ENCODE measurements around the gene MCM9. TPM values are rescaled to one million over a fixed set of nuclear protein-coding genes. Genes with fewer than 3 reads are reported as not detected.

MCM9 gene
- 10 to 100 TPM in 1 of 4 donors, 1 to 10 TPM in 3; 3.1 to 18.9 (median 4.4) TPM for polyA plus RNA-seq
- long read RNA-seq, donor 1, partial matches to known transcripts = 0 of 1 reads
- long read RNA-seq, donor 1, other reads (novel, unspliced or antisense) = 0 of 1 reads
- long read RNA-seq, donor 2, partial matches to known transcripts = 0 of 1 reads
- long read RNA-seq, donor 2, other reads (novel, unspliced or antisense) = 0 of 1 reads
- long read RNA-seq, donor 3, partial matches to known transcripts = 0 of 1 reads
- long read RNA-seq, donor 3, other reads (novel, unspliced or antisense) = 0 of 1 reads
- long read RNA-seq, donor 4 = 0 reads
- long read RNA-seq, donor 5, partial matches to known transcripts = 0 of 3 reads
- long read RNA-seq, donor 5, other reads (novel, unspliced or antisense) = 0 of 3 reads
- long read RNA-seq, donor 6, partial matches to known transcripts = 0 of 1 reads
- long read RNA-seq, donor 6, other reads (novel, unspliced or antisense) = 0 of 1 reads
- long read RNA-seq, donor 7, full-length matches to known transcripts = 1 of 121 reads
- long read RNA-seq, donor 7, partial matches to known transcripts = 49 of 121 reads
- long read RNA-seq, donor 7, other reads (novel, unspliced or antisense) = 71 of 121 reads
- long read RNA-seq, donor 8 = 0 reads
- long read RNA-seq, donor 9 = 0 reads
- long read RNA-seq, donor 10 = 0 reads

GRCh38 chr6:118934461-118935330 lies at the start of gene MCM9:
TSS of gene MCM9 (minus strand) at chr6:118935159. CDS start at chr6:118931723, 3,436 bp downstream.
- Histone ChIP-seq H3K27me3 (ENCODE audit: control insufficient read depth in 3 of 3, insufficient read depth in 3 of 3, low read length in 3 of 3) (no peaks in the 10 kb centered on the region), H3K9me3 (ENCODE audit: control insufficient read depth in 2 of 2, insufficient read depth in 1 of 2, low read depth in 1 of 2, low read length in 1 of 2) (no peaks in the 10 kb centered on the region), H3K4me3 (ENCODE audit: low read depth in 1 of 3, low read length in 3 of 3) (peak within 1 kb of the TSS; percentile 64 to 96 (median 78)), H3K27ac (ENCODE audit: low read depth in 1 of 3, low read length in 2 of 3) (peak within 1 kb of the TSS; percentile 91 to 99 (median 98)), H3K36me3 (ENCODE audit: control insufficient read depth in 3 of 3, insufficient read depth in 2 of 3, low read depth in 1 of 3, low read length in 3 of 3) (peaks cover 2 to 3% (median 2%) of the 10 kb centered on the region in 3 donors), H3K4me1 (ENCODE audit: control insufficient read depth in 3 of 3, insufficient read depth in 2 of 3, low read depth in 1 of 3, low read length in 2 of 3) (peaks cover 0 to 5% (median 0%) of the 10 kb centered on the region in 3 donors)
- DNase-seq (peak; percentile 92 to 95), FAIRE-seq (no peak)
- 0 to 1% (median 1%) methylated on average over 78 to 95 of the region's 95 CpGs for WGBS, 3 donors

- WGBS, 3 donors = 90 to 94% (median 93%) methylated on average over 2 of the region's 2 CpGs
- FAIRE-seq (no peak), DNase-seq (no peak)
- no peaks in the 10 kb centered on the region for H3K27me3 ChIP-seq (ENCODE audit: control insufficient read depth in 3 of 3, insufficient read depth in 3 of 3, low read length in 3 of 3)
- H3K4me1 ChIP-seq (ENCODE audit: control insufficient read depth in 3 of 3, insufficient read depth in 2 of 3, low read depth in 1 of 3, low read length in 2 of 3) = no peaks in the 10 kb centered on the region
- no peak overlapping the region for H3K4me3 ChIP-seq (ENCODE audit: low read depth in 1 of 3, low read length in 3 of 3)
- no peaks in the 10 kb centered on the region for H3K36me3 ChIP-seq (ENCODE audit: control insufficient read depth in 3 of 3, insufficient read depth in 2 of 3, low read depth in 1 of 3, low read length in 3 of 3)
- H3K9me3 ChIP-seq (ENCODE audit: control insufficient read depth in 2 of 2, insufficient read depth in 1 of 2, low read depth in 1 of 2, low read length in 1 of 2) = no peaks in the 10 kb centered on the region
- H3K27ac ChIP-seq (ENCODE audit: low read depth in 1 of 3, low read length in 2 of 3) = no peak overlapping the region
Measured at GRCh38 chr6:118984342-118984741, 49.4 kb upstream of the MCM9 start.

DNA sequence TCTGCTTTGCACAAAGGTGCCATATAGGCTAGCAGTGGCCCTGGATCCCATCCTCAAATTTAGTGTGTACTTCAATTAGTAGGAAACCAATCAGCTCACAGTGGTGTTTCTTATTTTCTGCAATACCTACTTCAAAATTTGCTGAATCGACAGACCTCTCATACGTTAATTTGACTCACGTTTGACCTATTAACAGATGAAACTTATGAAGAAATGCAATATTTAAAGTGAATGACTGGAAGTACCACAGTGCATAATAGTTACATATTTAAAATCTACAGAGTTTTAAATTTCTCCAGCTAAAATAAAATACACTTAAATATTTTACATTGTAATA lies 47.6 kb upstream of the MCM9 start:
- H3K36me3 ChIP-seq (ENCODE audit: control insufficient read depth in 3 of 3, insufficient read depth in 2 of 3, low read depth in 1 of 3, low read length in 3 of 3) = peaks cover 0 to 2% (median 0%) of the 10 kb centered on the region in 3 donors
- H3K9me3 ChIP-seq (ENCODE audit: control insufficient read depth in 2 of 2, insufficient read depth in 1 of 2, low read depth in 1 of 2, low read length in 1 of 2) = no peaks in the 10 kb centered on the region
- FAIRE-seq (no peak), DNase-seq (no peak)
- WGBS, 3 donors = 54 to 77% (median 70%) methylated on average over 3 of the region's 3 CpGs
- no peaks in the 10 kb centered on the region for H3K4me1 ChIP-seq (ENCODE audit: control insufficient read depth in 3 of 3, insufficient read depth in 2 of 3, low read depth in 1 of 3, low read length in 2 of 3)
- H3K27me3 ChIP-seq (ENCODE audit: control insufficient read depth in 3 of 3, insufficient read depth in 3 of 3, low read length in 3 of 3) = no peaks in the 10 kb centered on the region
- H3K27ac ChIP-seq (ENCODE audit: low read depth in 1 of 3, low read length in 2 of 3) = no peak overlapping the region
- no peak overlapping the region for H3K4me3 ChIP-seq (ENCODE audit: low read depth in 1 of 3, low read length in 3 of 3)

GRCh38 chr6:118981884-118982574 lies 47.1 kb upstream of the MCM9 start:
- 65 to 79% (median 77%) methylated on average over 6 of the region's 6 CpGs for WGBS, 3 donors
- Histone ChIP-seq H3K4me3 (ENCODE audit: low read depth in 1 of 3, low read length in 3 of 3) (no peak overlapping the region), H3K27me3 (ENCODE audit: control insufficient read depth in 3 of 3, insufficient read depth in 3 of 3, low read length in 3 of 3) (no peaks in the 10 kb centered on the region), H3K36me3 (ENCODE audit: control insufficient read depth in 3 of 3, insufficient read depth in 2 of 3, low read depth in 1 of 3, low read length in 3 of 3) (peaks cover 0 to 2% (median 2%) of the 10 kb centered on the region in 3 donors), H3K9me3 (ENCODE audit: control insufficient read depth in 2 of 2, insufficient read depth in 1 of 2, low read depth in 1 of 2, low read length in 1 of 2) (no peaks in the 10 kb centered on the region), H3K4me1 (ENCODE audit: control insufficient read depth in 3 of 3, insufficient read depth in 2 of 3, low read depth in 1 of 3, low read length in 2 of 3) (no peaks in the 10 kb centered on the region), H3K27ac (ENCODE audit: low read depth in 1 of 3, low read length in 2 of 3) (no peak overlapping the region)
- FAIRE-seq (no peak), DNase-seq (peak; percentile 51 to 71)

- H3K9me3 ChIP-seq (ENCODE audit: control insufficient read depth in 2 of 2, insufficient read depth in 1 of 2, low read depth in 1 of 2, low read length in 1 of 2) = no peaks in the 10 kb centered on the region
- H3K27ac ChIP-seq (ENCODE audit: low read depth in 1 of 3, low read length in 2 of 3) = no peak overlapping the region
- H3K27me3 ChIP-seq (ENCODE audit: control insufficient read depth in 3 of 3, insufficient read depth in 3 of 3, low read length in 3 of 3) = no peaks in the 10 kb centered on the region
- no peaks in the 10 kb centered on the region for H3K4me1 ChIP-seq (ENCODE audit: control insufficient read depth in 3 of 3, insufficient read depth in 2 of 3, low read depth in 1 of 3, low read length in 2 of 3)
- DNase-seq (peak in 1 of 2 donors; percentile 71), FAIRE-seq (no peak)
- peaks cover 0 to 2% (median 2%) of the 10 kb centered on the region in 3 donors for H3K36me3 ChIP-seq (ENCODE audit: control insufficient read depth in 3 of 3, insufficient read depth in 2 of 3, low read depth in 1 of 3, low read length in 3 of 3)
- WGBS, 3 donors = 75 to 94% (median 92%) methylated on average over 5 of the region's 5 CpGs
- no peak overlapping the region for H3K4me3 ChIP-seq (ENCODE audit: low read depth in 1 of 3, low read length in 3 of 3)
Measured at GRCh38 chr6:118980063-118980462, 45.1 kb upstream of the MCM9 start.

GRCh38 chr6:118974790-118975189 lies 39.8 kb upstream of the MCM9 start:
- Histone ChIP-seq H3K36me3 (ENCODE audit: control insufficient read depth in 3 of 3, insufficient read depth in 2 of 3, low read depth in 1 of 3, low read length in 3 of 3) (peaks cover 0 to 2% (median 2%) of the 10 kb centered on the region in 3 donors), H3K9me3 (ENCODE audit: control insufficient read depth in 2 of 2, insufficient read depth in 1 of 2, low read depth in 1 of 2, low read length in 1 of 2) (no peaks in the 10 kb centered on the region), H3K27ac (ENCODE audit: low read depth in 1 of 3, low read length in 2 of 3) (no peak overlapping the region), H3K4me3 (ENCODE audit: low read depth in 1 of 3, low read length in 3 of 3) (no peak overlapping the region), H3K27me3 (ENCODE audit: control insufficient read depth in 3 of 3, insufficient read depth in 3 of 3, low read length in 3 of 3) (no peaks in the 10 kb centered on the region), H3K4me1 (ENCODE audit: control insufficient read depth in 3 of 3, insufficient read depth in 2 of 3, low read depth in 1 of 3, low read length in 2 of 3) (no peaks in the 10 kb centered on the region)
- DNase-seq = no peak
- WGBS, 3 donors = 77 to 91% (median 78%) methylated on average over 1 of the region's 1 CpG
- peak; percentile 83 for FAIRE-seq

- H3K36me3 ChIP-seq (ENCODE audit: control insufficient read depth in 3 of 3, insufficient read depth in 2 of 3, low read depth in 1 of 3, low read length in 3 of 3) = no peaks in the 10 kb centered on the region
Measured at GRCh38 chr6:118971682-118972081, 36.7 kb upstream of the MCM9 start.

More at GRCh38 chr6:118971682-118972081, 36.7 kb upstream of the MCM9 start:
- WGBS, 3 donors = 97 to 100% (median 98%) methylated on average over 1 of the region's 1 CpG
- H3K27ac ChIP-seq (ENCODE audit: low read depth in 1 of 3, low read length in 2 of 3) = no peak overlapping the region
- H3K4me3 ChIP-seq (ENCODE audit: low read depth in 1 of 3, low read length in 3 of 3) = no peak overlapping the region
- FAIRE-seq (no peak), DNase-seq (no peak)
- no peaks in the 10 kb centered on the region for H3K27me3 ChIP-seq (ENCODE audit: control insufficient read depth in 3 of 3, insufficient read depth in 3 of 3, low read length in 3 of 3)
- no peaks in the 10 kb centered on the region for H3K4me1 ChIP-seq (ENCODE audit: control insufficient read depth in 3 of 3, insufficient read depth in 2 of 3, low read depth in 1 of 3, low read length in 2 of 3)
- no peaks in the 10 kb centered on the region for H3K9me3 ChIP-seq (ENCODE audit: control insufficient read depth in 2 of 2, insufficient read depth in 1 of 2, low read depth in 1 of 2, low read length in 1 of 2)
